Astrocyte (in vitro differentiated cells and primary cell): ENCODE measurements around the gene ATP6V1G2.

Source experiments
- EZH2 ChIP-seq: IDR thresholded peaks from 2 replicates; pipeline ENCODE4 v1.6.1; 2012; ENCODE audit warnings: mild to moderate bottlenecking, low read length, inconsistent platforms; ENCODE audit not compliant: insufficient read depth
- TF ChIP-seq, protein P1 (sequence below): IDR thresholded peaks from 2 replicates; pipeline ENCODE4 v1.5.1; 2011; ENCODE audit warnings: low read depth, mild to moderate bottlenecking, inconsistent platforms, low read length, moderate library complexity; ENCODE audit not compliant: insufficient read depth

DNA sequence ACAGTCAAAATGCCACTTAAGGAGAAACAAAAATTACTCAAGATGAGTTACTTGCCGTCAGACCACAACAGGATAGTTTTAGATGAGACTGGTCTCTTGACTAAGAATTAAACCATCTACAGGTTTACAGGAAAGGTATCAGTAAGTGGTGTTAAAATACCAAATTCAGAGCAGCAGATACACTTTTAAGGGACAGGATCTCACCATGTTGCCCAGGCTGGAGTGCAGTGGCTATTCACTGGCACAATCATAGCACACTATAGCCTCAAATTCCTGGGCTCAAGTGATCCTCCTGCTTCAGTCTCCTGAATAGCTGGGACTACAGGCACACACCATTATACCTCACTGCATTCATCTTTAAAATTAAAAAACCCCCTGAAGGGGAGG is 13.0 kb downstream of the ATP6V1G2 start:
- TF ChIP-seq, protein P1, sequence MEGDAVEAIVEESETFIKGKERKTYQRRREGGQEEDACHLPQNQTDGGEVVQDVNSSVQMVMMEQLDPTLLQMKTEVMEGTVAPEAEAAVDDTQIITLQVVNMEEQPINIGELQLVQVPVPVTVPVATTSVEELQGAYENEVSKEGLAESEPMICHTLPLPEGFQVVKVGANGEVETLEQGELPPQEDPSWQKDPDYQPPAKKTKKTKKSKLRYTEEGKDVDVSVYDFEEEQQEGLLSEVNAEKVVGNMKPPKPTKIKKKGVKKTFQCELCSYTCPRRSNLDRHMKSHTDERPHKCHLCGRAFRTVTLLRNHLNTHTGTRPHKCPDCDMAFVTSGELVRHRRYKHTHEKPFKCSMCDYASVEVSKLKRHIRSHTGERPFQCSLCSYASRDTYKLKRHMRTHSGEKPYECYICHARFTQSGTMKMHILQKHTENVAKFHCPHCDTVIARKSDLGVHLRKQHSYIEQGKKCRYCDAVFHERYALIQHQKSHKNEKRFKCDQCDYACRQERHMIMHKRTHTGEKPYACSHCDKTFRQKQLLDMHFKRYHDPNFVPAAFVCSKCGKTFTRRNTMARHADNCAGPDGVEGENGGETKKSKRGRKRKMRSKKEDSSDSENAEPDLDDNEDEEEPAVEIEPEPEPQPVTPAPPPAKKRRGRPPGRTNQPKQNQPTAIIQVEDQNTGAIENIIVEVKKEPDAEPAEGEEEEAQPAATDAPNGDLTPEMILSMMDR = no peak
- TF ChIP-seq EZH2 = no peak
